Measurements from ENCODE around the gene CDH24. TPM values are rescaled to one million over a fixed set of nuclear protein-coding genes. Genes with fewer than 3 reads are reported as not detected.

CDH24 gene
- total and polyA plus RNA-seq, 2 donors from 2014 or later: 5.1 to 5.4 TPM

DNA sequence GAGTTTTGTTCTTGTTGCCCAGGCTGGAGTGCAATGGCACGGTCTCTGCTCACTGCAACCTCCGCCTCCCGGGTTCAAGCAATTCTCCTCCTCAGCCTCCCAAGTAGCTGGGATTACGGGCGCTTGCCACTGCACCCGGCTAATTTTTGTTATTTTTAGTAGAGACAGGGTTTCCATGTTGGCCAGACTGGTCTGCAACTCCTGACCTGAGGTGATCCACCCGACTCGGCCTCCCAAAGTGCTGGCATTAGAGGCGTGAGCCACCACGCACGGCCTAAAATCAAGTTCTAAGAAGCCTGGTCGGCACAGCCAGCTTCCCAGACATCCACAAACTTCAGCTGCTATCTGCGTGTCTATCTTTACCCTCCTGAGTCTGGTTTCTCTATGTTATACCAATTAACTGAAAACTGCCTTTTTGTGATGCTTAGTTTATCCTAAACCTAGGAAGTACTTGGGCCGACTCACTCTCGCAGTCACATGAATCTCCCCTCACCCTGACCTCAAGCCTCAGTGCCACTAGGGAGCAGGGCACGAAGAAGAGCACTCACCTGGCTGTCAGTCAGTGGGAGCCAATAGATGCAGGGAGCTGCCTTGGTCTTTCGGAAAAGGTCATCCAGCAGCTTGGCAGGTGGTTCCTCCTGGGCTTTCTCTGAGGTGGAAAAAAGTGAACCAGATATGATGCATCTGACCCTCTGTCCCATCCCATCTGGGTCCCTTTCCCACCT lies 3.4 kb upstream of the CDH24 start:
- Histone ChIP-seq H3K27me3 (ENCODE audit: control insufficient read depth, insufficient read depth, low read length) (no peaks in the 10 kb centered on the region), H3K36me3 (ENCODE audit: control insufficient read depth in 2 of 3, insufficient read depth in 3 of 3, low read length in 3 of 3) (peaks cover 30 to 52% (median 40%) of the 10 kb centered on the region in 3 donors), H3K9me3 (ENCODE audit: control insufficient read depth in 2 of 3, insufficient read depth in 1 of 3, low read length in 3 of 3) (no peaks in the 10 kb centered on the region), H3K4me1 (ENCODE audit: control insufficient read depth in 2 of 3, insufficient read depth in 2 of 3, low read depth in 1 of 3, low read length in 3 of 3) (peaks cover 0 to 13% (median 8%) of the 10 kb centered on the region in 3 donors), H3K4me3 (ENCODE audit: low read length in 3 of 3) (no peak overlapping the region), H3K9ac (ENCODE audit: low read length in 3 of 3) (no peak overlapping the region), H3K27ac (ENCODE audit: low read depth in 2 of 2, low read length in 2 of 2) (no peak overlapping the region)
- intact Hi-C loops (cut with DNase I): no loop called here
- no peak for FAIRE-seq
- peak in 1 of 5 donors; percentile 37 for DNase-seq
- no peak for TF ChIP-seq CTCF (IDR thresholded peaks at IDR 0.05; ENCODE audit: borderline replicate concordance, extremely low read depth, insufficient read depth)

- DNase-seq: no peak
- intact Hi-C loops (cut with DNase I): loop anchor here (5.0 kb wide), 1 partner anchor 72 kb away; no protein-coding TSS in a partner anchor
- H3K4me1 ChIP-seq (ENCODE audit: control insufficient read depth in 2 of 3, insufficient read depth in 2 of 3, low read depth in 1 of 3, low read length in 3 of 3): peaks cover 0 to 13% (median 8%) of the 10 kb centered on the region in 3 donors
- no peaks in the 10 kb centered on the region for H3K9me3 ChIP-seq (ENCODE audit: control insufficient read depth in 2 of 3, insufficient read depth in 1 of 3, low read length in 3 of 3)
- H3K27ac ChIP-seq (ENCODE audit: low read depth in 2 of 2, low read length in 2 of 2): no peak overlapping the region
- peaks cover 23 to 41% (median 33%) of the 10 kb centered on the region in 3 donors for H3K36me3 ChIP-seq (ENCODE audit: control insufficient read depth in 2 of 3, insufficient read depth in 3 of 3, low read length in 3 of 3)
- H3K9ac ChIP-seq (ENCODE audit: low read length in 3 of 3): no peak overlapping the region
- no peak for TF ChIP-seq CTCF (IDR thresholded peaks at IDR 0.05; ENCODE audit: borderline replicate concordance, extremely low read depth, insufficient read depth)
- no peaks in the 10 kb centered on the region for H3K27me3 ChIP-seq (ENCODE audit: control insufficient read depth, insufficient read depth, low read length)
- no peak for FAIRE-seq
- no peak overlapping the region for H3K4me3 ChIP-seq (ENCODE audit: low read length in 3 of 3)
Measured at GRCh38 chr14:23058654-23059504, 1.6 kb upstream of the CDH24 start.

DNA sequence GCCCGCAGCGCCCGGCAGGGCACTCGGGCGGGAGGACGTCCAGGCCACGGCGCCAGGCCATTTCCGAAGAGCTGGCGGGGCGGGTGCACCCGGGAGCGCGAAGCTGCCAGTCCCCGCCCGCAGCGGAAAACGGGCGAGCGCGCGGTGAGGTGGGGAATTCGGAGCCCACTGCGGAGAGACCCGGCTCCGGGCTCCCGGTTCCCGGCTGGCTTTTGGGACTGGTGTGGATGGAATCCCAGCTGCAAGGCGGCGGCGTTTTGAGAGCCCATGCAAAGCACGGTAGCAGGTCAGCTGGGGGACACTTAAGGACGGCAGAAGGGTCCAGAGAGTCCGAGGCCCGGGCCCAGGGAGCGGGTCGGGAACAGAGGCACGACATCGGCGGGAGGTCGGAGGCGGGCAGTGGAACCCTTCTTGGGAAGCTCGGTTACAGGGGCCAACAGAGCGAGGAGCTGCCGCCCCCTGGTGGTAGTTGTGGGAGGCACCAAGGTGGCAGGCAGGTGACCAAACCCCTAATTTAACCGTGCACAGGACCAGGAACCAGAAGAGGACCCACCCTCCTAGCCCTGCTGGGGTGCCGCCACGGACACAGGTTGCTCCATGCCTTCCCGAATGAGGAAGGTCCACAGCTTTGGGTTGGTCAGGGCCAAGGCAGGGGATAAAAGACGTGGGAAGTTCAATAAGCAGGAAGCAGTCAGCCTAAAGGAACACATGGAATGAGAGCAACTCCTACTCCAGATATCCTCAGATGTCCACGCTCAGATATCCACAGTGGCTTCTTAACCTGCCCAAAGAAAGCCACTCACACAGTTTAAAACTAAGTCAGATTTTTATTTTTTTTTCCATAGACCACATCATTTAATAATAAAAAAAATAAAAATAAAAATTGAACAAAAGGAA lies 685 bp upstream of the CDH24 start:
- H3K4me3 ChIP-seq (ENCODE audit: low read length in 3 of 3): peak overlapping the region; percentile 36 to 71 (median 56)
- H3K27me3 ChIP-seq (ENCODE audit: control insufficient read depth, insufficient read depth, low read length): no peaks in the 10 kb centered on the region
- DNase-seq (peak; percentile 94 to 96 (median 96)), FAIRE-seq (no peak)
- H3K9me3 ChIP-seq (ENCODE audit: control insufficient read depth in 2 of 3, insufficient read depth in 1 of 3, low read length in 3 of 3): no peaks in the 10 kb centered on the region
- TF ChIP-seq CTCF (IDR thresholded peaks at IDR 0.05; ENCODE audit: borderline replicate concordance, extremely low read depth, insufficient read depth): peak; percentile 92
- intact Hi-C loops (cut with DNase I): loop anchor here (5.0 kb wide), 1 partner anchor 71 kb away; no protein-coding TSS in a partner anchor
- peak overlapping the region in 1 of 3 donors; percentile 18 for H3K9ac ChIP-seq (ENCODE audit: low read length in 3 of 3)
- peak overlapping the region in 1 of 2 donors; percentile 41 for H3K27ac ChIP-seq (ENCODE audit: low read depth in 2 of 2, low read length in 2 of 2)
- H3K4me1 ChIP-seq (ENCODE audit: control insufficient read depth in 2 of 3, insufficient read depth in 2 of 3, low read depth in 1 of 3, low read length in 3 of 3): peaks cover 0 to 13% (median 8%) of the 10 kb centered on the region in 3 donors
- H3K36me3 ChIP-seq (ENCODE audit: control insufficient read depth in 2 of 3, insufficient read depth in 3 of 3, low read length in 3 of 3): peaks cover 15 to 33% (median 25%) of the 10 kb centered on the region in 3 donors

Measured in kidney (tissue), 14 donors.